Right lobe of liver (tissue), 6 donors: ENCODE results near the gene BRCC3. TPM values are rescaled to one million over a fixed set of nuclear protein-coding genes. Genes with fewer than 3 reads are reported as not detected.
"Not testable (repeated sequence)": the region's sequence is repeated elsewhere in the genome, so short reads cannot be mapped to it uniquely, and the experiment has no call there.

Experiments used
- ATAC-seq, 4 donors: fragments of 200-7000 bp; cut with Tn5 transposase; one replicate each; pipeline ENCODE4 v1.9.1; 2020; ENCODE audit warnings: mild to moderate bottlenecking in 4 of 4, moderate library complexity in 4 of 4
- DNase-seq, 3 donors: peaks; one replicate each; pipeline ENCODE4 v3.0.0-alpha.2; 2020
- H3K27ac ChIP-seq, 3 donors: fragments of 200-600 bp; one replicate each; pipeline ENCODE4 v1.8.0; 2022
- H3K27me3 ChIP-seq, 2 donors: fragments of 200-600 bp; one replicate each; pipeline ENCODE4 v1.8.0; 2022
- H3K36me3 ChIP-seq, 4 donors: fragments of 200-600 bp; sonication (generic) in 1 of 4; one replicate each; pipeline versions ENCODE4 v1.5.1 to v1.8.0; 2017 to 2022; ENCODE audit warnings: control low read depth in 1 of 4
- H3K4me1 ChIP-seq, 4 donors: fragments of 200-600 bp; sonication (generic) in 1 of 4; one replicate each; pipeline versions ENCODE4 v1.5.1 to v1.8.0; 2017 to 2022; ENCODE audit warnings: control low read depth in 1 of 4
- H3K4me3 ChIP-seq, 3 donors: fragments of 200-600 bp; one replicate each; pipeline ENCODE4 v1.8.0; 2022
- H3K9me3 ChIP-seq, 4 donors: fragments of 200-600 bp; sonication (generic) in 1 of 4; one replicate each; pipeline versions ENCODE4 v1.5.1 to v1.8.0; 2017 to 2022; ENCODE audit warnings: control low read depth in 1 of 4
- POLR2A ChIP-seq: fragments of 450-650 bp; IDR thresholded peaks from one replicate; pipeline ENCODE4 v1.6.1; 2017; ENCODE audit warnings: antibody characterized with exemption, mild to moderate bottlenecking
- WGBS: methylation state at CpG from one replicate; pipeline ENCODE4 v1.1.6; 2018; ENCODE audit warnings: low coverage, low lambda C conversion rate; ENCODE audit not compliant: insufficient coverage; ENCODE audit errors: missing lambda C conversion rate; 5-methylcytosine and 5-hydroxymethylcytosine counted together
- intact Hi-C, 2 donors: fragments of 100-400 bp; cut with DNase I; formaldehyde crosslinking; loops; one replicate each; pipeline versions ENCODE4 v1.11.2 to v1.14.1; 2022
- total RNA-seq, 6 experiments: library from RNA; depleted of rRNA in 2 of 6; stranded (reverse); fragments of >200 nt in 2 of 6; fragmentation: NEBNext Ultra II Directional in 3 of 6; extraction: Animal tissue kit (Norgen Biotek cat#: 25700) in 3 of 6; gene quantifications; one replicate each; pipeline versions ENCODE4 v1.1.0 to v1.2.4, GENCODE V29; 2016 to 2023
- TF ChIP-seq, protein P1 (sequence below), 4 donors: fragments of 200-600 bp in 3 of 4; fragments of 450-650 bp in 1 of 4; IDR thresholded peaks; one replicate each; pipeline versions ENCODE4 v1.5.1 to v1.8.0; 2016 to 2022; ENCODE audit warnings: antibody characterized with exemption in 4 of 4, mild to moderate bottlenecking in 2 of 4
- donor health status: DM: no; HTN: yes; CAD: no.
- donor health status: DM: no; HTN: no; CAD: no.
- donor health status: DM: no; HTN: no; CAD: no.
- donor health status: DM: no; HTN: yes; CAD: no.
- donor health status: DM: no; HTN: yes; CAD: no.

Gene BRCC3
- total RNA-seq, 6 experiments from 2014 or later: 10.1 to 13.4 (median 10.5) TPM

GRCh38 chrX:155143959-155144548 lies 72.7 kb downstream of the BRCC3 start:
- ATAC-seq: no peak
- TF ChIP-seq, protein P1, sequence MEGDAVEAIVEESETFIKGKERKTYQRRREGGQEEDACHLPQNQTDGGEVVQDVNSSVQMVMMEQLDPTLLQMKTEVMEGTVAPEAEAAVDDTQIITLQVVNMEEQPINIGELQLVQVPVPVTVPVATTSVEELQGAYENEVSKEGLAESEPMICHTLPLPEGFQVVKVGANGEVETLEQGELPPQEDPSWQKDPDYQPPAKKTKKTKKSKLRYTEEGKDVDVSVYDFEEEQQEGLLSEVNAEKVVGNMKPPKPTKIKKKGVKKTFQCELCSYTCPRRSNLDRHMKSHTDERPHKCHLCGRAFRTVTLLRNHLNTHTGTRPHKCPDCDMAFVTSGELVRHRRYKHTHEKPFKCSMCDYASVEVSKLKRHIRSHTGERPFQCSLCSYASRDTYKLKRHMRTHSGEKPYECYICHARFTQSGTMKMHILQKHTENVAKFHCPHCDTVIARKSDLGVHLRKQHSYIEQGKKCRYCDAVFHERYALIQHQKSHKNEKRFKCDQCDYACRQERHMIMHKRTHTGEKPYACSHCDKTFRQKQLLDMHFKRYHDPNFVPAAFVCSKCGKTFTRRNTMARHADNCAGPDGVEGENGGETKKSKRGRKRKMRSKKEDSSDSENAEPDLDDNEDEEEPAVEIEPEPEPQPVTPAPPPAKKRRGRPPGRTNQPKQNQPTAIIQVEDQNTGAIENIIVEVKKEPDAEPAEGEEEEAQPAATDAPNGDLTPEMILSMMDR (IDR thresholded peaks at IDR 0.05): no peak
- TF ChIP-seq POLR2A: no peak
- intact Hi-C loops: no loop called here
- H3K27me3 ChIP-seq: no peaks in the 10 kb centered on the region
- no peaks in the 10 kb centered on the region for H3K4me1 ChIP-seq
- DNase-seq: no peak
- WGBS: 58% methylated on average over 5 of the region's 6 CpGs
- H3K36me3 ChIP-seq: no peaks in the 10 kb centered on the region
- H3K27ac ChIP-seq: no peak overlapping the region
- H3K9me3 ChIP-seq: no peaks in the 10 kb centered on the region
- no peak overlapping the region for H3K4me3 ChIP-seq

DNA sequence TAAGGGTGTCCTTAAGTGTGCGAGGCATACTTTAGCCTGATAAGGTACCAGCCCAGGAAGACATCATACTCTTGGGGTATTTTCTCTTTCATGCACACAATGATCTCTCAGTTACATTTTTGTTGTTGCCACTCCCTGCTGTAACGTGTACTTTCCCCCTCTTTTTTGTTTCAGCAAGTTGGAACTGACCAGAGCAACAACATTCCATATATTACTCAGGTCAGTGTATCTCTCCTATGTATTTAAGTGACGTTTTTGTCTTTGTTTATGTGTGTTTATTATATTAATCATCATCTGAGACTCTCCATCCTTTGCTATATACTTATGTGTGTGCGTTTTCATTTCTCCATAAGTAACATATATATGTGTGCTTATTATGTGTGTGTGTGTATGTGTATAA lies 73.6 kb downstream of the BRCC3 start:
- Histone ChIP-seq H3K36me3 (no peaks in the 10 kb centered on the region), H3K4me3 (no peak overlapping the region), H3K27me3 (no peaks in the 10 kb centered on the region), H3K4me1 (no peaks in the 10 kb centered on the region), H3K9me3 (no peaks in the 10 kb centered on the region), H3K27ac (no peak overlapping the region)
- intact Hi-C loops: no loop called here
- ATAC-seq (no peak), DNase-seq (no peak)
- TF ChIP-seq, protein P1 (IDR thresholded peaks at IDR 0.05): no peak
- TF ChIP-seq POLR2A: no peak
- 35% methylated on average over 4 of the region's 4 CpGs for WGBS

GRCh38 chrX:155147612-155148011 lies 76.3 kb downstream of the BRCC3 start:
- intact Hi-C loops, H3K27me3 ChIP-seq, H3K4me1 ChIP-seq, H3K9me3 ChIP-seq, H3K36me3 ChIP-seq, H3K27ac ChIP-seq, DNase-seq: not testable (repeated sequence)
- no CpG with 5 or more reads among the region's 6 CpGs for WGBS
- ATAC-seq: peak; percentile 84 to 95 (median 89)
- peak overlapping the region in 2 of 3 donors; percentile 26 to 36 for H3K4me3 ChIP-seq

GRCh38 chrX:155148166-155148565 lies 76.9 kb downstream of the BRCC3 start:
- H3K9me3 ChIP-seq, H3K36me3 ChIP-seq, H3K27ac ChIP-seq, H3K4me3 ChIP-seq, H3K27me3 ChIP-seq, DNase-seq, H3K4me1 ChIP-seq, intact Hi-C loops: not testable (repeated sequence)
- ATAC-seq: peak; percentile 8 to 52 (median 24)
- WGBS: no CpG with 5 or more reads among the region's 11 CpGs

- intact Hi-C loops: no loop called here
- H3K4me3 ChIP-seq: no peak overlapping the region
- no peaks in the 10 kb centered on the region for H3K27me3 ChIP-seq
- H3K9me3 ChIP-seq: no peaks in the 10 kb centered on the region
- WGBS: 46% methylated on average over 6 of the region's 7 CpGs
- ATAC-seq (peak; percentile 68 to 74 (median 72)), DNase-seq (peak in 1 of 3 donors; percentile 40)
- no peak overlapping the region for H3K27ac ChIP-seq
- H3K4me1 ChIP-seq: no peaks in the 10 kb centered on the region
- TF ChIP-seq, protein P1 (IDR thresholded peaks at IDR 0.05): peak; percentile 43 to 61 (median 56)
- TF ChIP-seq POLR2A: no peak
- no peaks in the 10 kb centered on the region for H3K36me3 ChIP-seq
Observed at GRCh38 chrX:155148724-155149537, 77.6 kb downstream of the BRCC3 start.
